ENCODE measurements around the gene NRAP.

Gene NRAP

GRCh38 chr10:113663908-113664307 lies at the start of gene NRAP:
TSS of gene NRAP (minus strand) at chr10:113664041. CDS start at chr10:113663882, 159 bp downstream.
- DNase-seq (ENCODE audit: low spot score) = no peak

- DNase-seq (ENCODE audit: low spot score) = no peak
Observed at GRCh38 chr10:113713640-113713982, 49.8 kb upstream of the NRAP start.

GRCh38 chr10:113712755-113713639 lies 49.2 kb upstream of the NRAP start:
- DNase-seq (ENCODE audit: low spot score) = no peak

DNA sequence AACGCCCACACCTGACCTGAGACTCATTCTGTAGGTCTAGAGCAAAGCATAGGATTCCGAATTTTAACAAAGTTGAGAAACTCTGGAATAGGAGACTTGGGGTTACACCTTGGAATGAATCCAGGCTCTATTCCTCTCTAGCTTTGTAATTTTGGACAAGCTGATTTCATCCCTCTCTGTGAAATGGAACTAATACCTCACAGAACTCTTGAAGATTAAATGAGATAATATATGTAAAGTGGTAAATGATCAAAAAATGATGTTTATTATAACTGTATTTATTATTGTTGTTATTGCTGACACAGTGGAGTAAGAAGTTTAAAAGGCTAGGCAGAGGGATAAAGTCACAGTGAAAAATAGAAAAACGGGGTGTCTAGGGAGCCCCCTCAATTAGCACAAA lies 48.2 kb upstream of the NRAP start:
- DNase-seq (ENCODE audit: low spot score) = no peak

DNA sequence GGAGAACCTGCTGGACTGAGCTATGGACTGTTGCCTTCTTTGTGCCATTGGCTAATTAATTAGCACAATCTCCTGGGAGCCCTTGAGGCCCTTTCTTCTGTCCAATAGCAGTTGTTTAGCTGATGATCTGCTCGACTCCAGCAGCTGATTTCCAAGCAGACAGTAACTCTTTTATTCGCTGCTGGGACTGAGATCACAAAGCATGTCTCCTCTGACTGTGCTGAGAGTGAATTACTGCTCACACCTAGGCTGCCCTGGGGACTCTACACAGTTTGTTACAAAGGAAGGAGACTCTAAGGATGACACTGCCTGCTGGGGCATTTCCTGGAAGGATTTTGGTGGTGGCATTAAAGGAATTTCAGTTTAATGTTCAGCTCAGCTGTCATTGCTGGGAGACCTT lies 47.3 kb upstream of the NRAP start:
- no peak for DNase-seq (ENCODE audit: low spot score)

DNA sequence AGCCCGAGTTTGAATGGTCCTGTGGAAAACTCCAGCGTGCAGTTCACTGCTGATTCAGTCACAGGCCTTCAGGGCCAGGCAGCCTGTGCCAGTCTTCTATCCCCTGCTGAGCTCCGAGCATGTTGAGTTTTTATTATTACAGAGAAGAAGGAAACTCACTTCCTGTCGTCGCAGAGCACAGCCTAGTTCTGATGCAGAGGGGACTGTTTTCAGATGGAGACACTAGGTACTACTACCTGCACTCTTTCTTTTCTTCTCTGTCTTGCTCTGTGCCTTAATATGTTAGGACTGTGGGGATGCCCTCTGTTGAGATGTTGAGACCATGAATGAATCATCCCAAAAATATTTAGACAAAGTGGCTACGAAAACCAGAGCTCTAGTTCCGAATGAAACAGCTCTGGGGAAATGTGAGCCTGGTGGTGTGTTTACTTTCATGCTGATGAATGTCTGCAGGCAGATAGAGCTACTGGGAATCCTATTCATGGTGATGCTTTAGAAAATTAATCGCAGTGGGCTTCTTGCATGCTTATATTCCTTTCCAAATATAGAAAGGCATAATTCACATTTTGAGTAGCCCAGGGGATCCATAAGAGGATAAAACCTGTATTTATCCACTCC lies 45.5 kb upstream of the NRAP start:
- peak; percentile 73 for DNase-seq (ENCODE audit: low spot score)

GRCh38 chr10:113708640-113709039 lies 44.8 kb upstream of the NRAP start:
- DNase-seq (ENCODE audit: low spot score) = no peak

DNA sequence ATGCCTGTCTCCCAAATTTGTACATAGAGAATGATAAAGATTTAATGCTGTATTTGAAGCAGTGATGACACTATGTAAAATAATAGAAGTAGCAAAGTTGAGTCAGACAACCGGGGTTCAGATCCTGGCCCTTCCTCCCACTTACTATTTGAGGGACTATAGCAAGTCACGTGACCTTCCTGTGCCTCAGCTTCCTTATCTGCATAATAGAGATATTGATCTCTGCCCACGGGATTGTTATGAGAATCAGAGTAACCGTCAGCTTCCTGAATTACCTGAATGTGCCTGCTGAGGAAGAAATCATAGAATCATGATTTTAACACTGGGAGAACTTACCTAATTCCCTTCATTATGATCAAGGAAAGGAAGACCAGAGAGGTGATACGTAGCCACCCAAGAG lies 42.8 kb upstream of the NRAP start:
- no peak for DNase-seq (ENCODE audit: low spot score)

DNA sequence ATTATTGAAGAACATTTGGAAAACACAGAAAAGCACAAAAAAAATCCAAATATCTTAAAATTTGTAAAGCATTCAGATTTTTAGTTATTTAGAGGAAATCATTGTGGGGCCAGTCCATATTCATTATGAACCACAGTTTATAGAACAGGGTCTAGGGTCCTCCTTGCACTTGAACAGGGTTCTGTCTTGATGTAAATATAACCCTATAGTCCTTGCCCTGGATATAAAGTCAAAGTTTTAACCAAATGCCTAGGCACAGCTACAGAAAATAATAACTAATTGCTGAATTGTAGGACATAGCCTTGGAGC lies 41.5 kb upstream of the NRAP start:
- DNase-seq (ENCODE audit: low spot score) = no peak

DNA sequence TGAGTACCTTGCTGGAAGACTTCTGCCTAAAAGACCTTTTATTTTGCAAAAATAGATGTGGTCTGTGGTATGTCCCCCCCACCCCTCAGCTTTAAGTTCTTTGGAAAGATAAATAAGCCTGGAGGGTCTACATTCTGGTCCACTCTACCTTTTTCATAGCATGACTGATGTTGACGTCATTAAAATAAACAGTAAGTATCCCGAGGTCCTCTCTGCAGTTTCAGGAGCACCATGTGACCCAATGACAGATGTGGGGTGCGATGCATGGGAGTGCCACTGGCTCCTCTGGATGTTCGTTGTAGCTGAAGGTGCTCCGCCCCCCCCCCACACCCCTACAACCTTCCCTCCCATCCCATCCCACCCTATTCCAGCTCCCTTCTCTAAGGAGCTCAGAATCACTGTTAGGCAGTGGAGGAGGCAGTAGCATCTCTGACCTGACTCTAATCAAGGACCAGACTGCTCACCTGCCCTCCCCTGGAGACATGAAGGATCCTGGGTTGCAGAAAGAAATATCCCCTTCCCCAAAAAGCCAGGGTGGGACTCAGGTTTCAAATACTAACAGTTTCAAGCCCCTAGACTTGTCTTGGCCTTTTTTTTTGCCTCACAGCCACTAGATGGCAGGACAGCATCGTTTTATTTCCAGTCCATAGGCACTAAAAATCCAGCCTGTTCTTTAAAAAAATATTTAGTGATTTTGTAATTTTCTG lies 40.9 kb upstream of the NRAP start:
- DNase-seq (ENCODE audit: low spot score) = peak; percentile 44

DNA sequence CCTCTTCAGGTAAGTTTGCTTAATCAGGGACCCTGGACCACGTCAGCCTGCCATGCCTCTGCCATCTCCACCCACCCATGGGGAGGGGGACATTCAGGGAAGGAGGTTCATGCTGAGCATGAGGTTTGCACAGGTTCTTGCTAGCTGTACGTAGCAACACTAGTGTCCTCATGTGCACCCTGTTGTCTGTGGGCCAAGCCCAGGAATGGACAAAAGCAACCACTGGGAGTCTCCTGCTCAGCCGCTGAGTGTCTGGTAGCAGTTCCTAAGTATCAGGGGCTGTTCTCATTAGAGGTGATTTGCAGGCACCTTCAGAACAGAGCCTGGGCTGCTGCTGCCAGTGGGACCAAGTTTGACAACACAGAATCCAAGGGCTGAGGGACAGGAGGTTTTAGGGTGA lies 33.8 kb upstream of the NRAP start:
- no peak for DNase-seq (ENCODE audit: low spot score)

DNA sequence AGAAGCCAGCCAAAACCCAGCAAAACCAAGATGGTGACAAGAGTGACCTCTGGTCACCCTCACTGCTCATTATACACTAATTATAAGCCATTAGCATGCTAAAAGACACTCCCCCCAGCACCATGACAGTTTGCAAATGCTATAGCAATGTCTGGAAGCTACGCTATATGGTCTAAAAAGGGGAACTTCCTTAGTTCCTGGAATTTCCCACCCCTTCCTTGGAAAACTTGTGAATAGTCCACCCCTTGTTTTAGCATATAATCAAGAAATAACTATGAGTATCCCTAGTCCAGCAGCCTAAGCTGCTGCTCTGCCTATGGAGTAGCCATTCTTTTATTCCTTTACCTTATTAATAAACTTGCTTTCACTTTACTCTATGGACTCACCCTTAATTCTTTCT lies 31.9 kb upstream of the NRAP start:
- no peak for DNase-seq (ENCODE audit: low spot score)

DNA sequence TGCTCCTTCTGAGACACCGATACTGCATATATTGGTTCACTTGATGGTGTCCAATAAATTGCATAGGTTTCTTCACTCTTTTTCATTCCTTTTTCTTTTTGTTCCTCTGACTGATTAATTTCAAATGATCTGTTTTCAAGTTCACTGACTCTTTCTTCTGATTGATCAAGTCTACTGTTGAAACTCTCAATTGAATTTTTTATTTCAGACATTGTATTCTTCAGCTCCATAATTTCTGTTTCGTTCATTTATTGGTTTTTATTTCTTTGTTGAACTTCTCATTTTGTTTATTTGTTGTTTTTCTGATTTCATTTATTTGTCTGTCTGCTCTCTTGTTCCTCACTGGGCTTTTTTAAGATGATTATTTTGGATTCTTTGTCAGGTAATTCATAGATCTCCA lies 29.5 kb upstream of the NRAP start:
- DNase-seq (ENCODE audit: low spot score) = no peak

GRCh38 chr10:113692271-113692670 lies 28.4 kb upstream of the NRAP start:
- DNase-seq (ENCODE audit: low spot score) = no peak

DNA sequence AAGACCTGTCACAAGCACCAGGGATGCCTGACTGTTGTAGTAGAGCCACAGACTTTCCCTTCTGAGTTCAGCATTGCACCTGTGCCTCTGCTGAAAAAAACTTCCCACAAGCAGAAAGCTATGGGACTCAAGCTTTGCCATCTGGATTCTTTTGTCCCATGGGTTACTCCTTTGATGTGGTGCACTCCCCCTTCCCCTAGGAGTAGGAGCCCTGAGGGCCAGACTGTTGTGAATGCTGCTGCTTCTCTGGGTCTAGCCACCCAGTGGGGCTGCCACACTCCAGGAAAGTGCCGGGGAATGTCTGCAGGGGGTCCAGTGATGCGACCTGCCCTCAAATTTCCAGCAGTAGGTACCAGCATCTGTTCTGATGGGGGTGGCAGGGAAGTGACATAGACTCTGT lies 27.5 kb upstream of the NRAP start:
- no peak for DNase-seq (ENCODE audit: low spot score)

GRCh38 chr10:113690749-113691148 lies 26.9 kb upstream of the NRAP start:
- DNase-seq (ENCODE audit: low spot score) = no peak

DNA sequence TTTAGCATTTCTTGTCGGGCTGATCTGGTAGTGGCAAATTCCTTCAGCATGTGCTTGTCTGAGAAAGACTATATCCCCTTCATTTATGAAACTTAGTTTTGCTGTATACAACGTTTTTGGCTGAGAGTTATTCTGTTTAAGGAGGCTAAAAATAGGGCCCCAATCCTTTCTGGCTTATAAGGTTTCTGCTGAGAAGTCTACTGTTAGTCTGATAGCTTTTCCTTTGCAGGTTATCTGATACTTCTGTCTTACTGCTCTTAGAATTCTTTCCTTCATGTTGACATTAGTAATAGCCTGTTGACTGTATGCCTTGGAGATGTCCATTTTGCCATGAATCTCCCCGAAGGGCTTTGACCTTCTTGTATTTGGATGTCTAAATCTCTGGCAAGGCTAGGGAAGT lies 25.7 kb upstream of the NRAP start:
- DNase-seq (ENCODE audit: low spot score) = no peak

GRCh38 chr10:113689057-113689456 lies 25.2 kb upstream of the NRAP start:
- DNase-seq (ENCODE audit: low spot score) = no peak

DNA sequence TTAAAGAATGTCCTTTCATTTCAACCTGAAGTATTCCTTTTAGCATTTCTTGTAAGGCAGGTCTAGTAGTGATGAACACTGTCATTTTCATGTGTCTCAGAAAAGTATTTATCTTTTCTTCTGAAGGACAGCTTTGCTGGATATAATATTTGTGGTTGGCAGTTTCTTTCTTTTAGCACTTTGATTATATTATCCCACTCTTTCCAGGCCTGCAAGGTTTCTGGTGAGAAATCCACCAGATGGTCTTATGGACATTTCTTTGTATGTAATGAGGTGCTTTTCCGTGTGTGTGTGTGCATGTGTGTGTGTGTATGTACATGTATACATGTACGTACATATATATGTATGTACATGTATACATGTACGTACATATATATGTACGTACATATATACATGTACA lies 23.2 kb upstream of the NRAP start:
- no peak for DNase-seq (ENCODE audit: low spot score)

GRCh38 chr10:113686028-113686427 lies 22.2 kb upstream of the NRAP start:
- DNase-seq (ENCODE audit: low spot score) = no peak

DNA sequence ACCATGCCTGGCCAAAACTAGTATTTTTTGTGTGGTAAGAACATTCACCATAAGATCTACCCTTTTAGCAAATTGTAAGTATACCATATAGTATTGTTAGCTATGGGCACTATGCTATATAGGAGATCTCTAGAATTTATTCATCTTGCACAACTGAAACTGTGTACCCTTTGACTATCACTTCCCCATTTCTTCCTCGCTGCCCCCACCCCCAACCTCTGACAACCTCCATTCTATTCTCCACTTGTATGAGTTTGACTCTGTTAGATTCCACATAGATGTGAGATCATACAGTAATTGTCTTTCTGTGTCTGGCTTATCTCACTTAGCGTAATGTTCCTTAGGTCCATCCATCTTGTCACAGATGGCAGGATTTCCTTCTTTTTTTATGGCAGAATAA lies 19.5 kb upstream of the NRAP start:
- no peak for DNase-seq (ENCODE audit: low spot score)

- no peak for DNase-seq (ENCODE audit: low spot score)
Observed at GRCh38 chr10:113681533-113682470, 18.0 kb upstream of the NRAP start.
